ENCODE results near the gene DIPK1B. TPM values are rescaled to one million over a fixed set of nuclear protein-coding genes. Genes with fewer than 3 reads are reported as not detected.

DIPK1B gene
- total and polyA plus RNA-seq, 2 experiments from 2014 or later, result 18.7 to 60.0 TPM

DNA sequence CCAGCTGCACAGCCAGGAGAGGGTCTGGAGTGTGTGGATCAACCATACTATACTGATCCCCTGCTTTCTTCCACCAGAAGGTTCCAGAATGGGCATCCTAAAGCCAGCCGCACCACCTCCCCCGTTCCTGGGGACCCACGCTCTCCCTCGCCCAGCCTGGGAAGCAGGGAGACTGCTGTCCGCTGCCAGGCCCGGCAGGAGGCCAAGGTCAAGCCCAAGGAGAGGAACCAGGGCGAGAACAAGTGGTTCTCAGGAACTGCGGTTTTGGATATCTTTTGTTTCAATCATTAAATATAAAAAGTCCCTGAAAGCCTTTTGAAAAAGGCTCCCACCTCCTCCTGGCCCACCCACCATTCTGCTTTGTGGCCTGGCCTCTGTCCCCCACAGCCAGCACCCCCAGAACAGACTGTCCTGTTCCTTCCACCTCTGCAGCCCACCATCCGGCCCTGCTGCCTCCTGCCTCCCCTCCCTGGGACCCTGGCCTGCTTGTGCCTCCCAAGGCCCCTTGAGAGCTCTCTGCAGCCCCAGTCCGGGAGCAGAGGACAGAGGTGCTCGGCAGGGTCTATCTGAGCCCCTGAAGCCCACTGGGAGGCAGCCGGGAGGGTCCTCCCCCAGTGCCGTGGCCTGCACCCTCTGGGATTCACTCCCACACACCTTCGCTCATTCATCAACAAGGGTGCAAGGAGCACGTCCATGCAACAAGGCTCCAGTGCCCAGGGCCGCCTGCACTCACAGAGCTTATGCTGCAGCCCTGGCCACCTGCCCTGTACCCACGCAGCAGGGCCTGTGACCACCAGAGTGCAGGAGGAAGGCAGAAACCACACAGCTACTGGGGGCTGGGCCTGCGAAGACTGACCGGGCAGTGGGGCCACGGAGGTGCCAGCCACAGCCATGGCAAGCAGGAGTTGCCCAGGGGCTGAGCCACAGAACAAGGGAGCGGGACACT is 36.6 kb downstream of the DIPK1B start:
- Mint-ChIP-seq H3K4me3 (no peak overlapping the region), H3K4me1 (no peaks in the 10 kb centered on the region), H3K36me3 (ENCODE audit: low read depth) (peaks cover 3% of the 10 kb centered on the region; the same call in 2 of the 3 replicates), H3K9me3 (peaks cover 16% of the 10 kb centered on the region), H3K27me3 (ENCODE audit: insufficient read depth, low read depth, poor library complexity) (peaks cover 2% of the 10 kb centered on the region), H3K27ac (no peak overlapping the region)
- DNase-seq (ENCODE audit: low spot score), result no peak
- H3K27me3 ChIP-seq (ENCODE audit: insufficient read depth), result no peaks in the 10 kb centered on the region
- H4K20me1 ChIP-seq (replicated peaks; ENCODE audit: insufficient read depth), result no peaks in the 10 kb centered on the region
- ATAC-seq, result no peak
- no peaks in the 10 kb centered on the region for H3K9me2 ChIP-seq (ENCODE audit: insufficient read depth)
- H2AFZ ChIP-seq, result no peak overlapping the region
- H3K27ac ChIP-seq (ENCODE audit: low read depth), result no peak overlapping the region
- H3K79me2 ChIP-seq (replicated peaks; ENCODE audit: insufficient read depth), result no peaks in the 10 kb centered on the region
- H3K4me2 ChIP-seq, result no peak overlapping the region
- no peaks in the 10 kb centered on the region for H3F3A ChIP-seq (replicated peaks; ENCODE audit: low read depth)
- H3K36me3 ChIP-seq (ENCODE audit: insufficient read depth), result no peaks in the 10 kb centered on the region
- no peak overlapping the region for H3K4me3 ChIP-seq
- H3K4me1 ChIP-seq (ENCODE audit: insufficient read depth), result no peaks in the 10 kb centered on the region
- TF ChIP-seq STAT1 (IDR thresholded peaks at IDR 0.05; ENCODE audit: unreplicated experiment) (no peak), ZNF331 (CRISPR knock-in tag; IDR thresholded peaks at IDR 0.05; ENCODE audit: low read depth) (no peak), EZH2phosphoT487 (IDR thresholded peaks at IDR 0.05; ENCODE audit: unreplicated experiment) (no peak), POLR2AphosphoS5 (IDR thresholded peaks at IDR 0.05; ENCODE audit: low read depth) (no peak), EZH2 (IDR thresholded peaks at IDR 0.05; ENCODE audit: low read depth, unreplicated experiment) (no peak)
- TF ChIP-seq, protein P1, sequence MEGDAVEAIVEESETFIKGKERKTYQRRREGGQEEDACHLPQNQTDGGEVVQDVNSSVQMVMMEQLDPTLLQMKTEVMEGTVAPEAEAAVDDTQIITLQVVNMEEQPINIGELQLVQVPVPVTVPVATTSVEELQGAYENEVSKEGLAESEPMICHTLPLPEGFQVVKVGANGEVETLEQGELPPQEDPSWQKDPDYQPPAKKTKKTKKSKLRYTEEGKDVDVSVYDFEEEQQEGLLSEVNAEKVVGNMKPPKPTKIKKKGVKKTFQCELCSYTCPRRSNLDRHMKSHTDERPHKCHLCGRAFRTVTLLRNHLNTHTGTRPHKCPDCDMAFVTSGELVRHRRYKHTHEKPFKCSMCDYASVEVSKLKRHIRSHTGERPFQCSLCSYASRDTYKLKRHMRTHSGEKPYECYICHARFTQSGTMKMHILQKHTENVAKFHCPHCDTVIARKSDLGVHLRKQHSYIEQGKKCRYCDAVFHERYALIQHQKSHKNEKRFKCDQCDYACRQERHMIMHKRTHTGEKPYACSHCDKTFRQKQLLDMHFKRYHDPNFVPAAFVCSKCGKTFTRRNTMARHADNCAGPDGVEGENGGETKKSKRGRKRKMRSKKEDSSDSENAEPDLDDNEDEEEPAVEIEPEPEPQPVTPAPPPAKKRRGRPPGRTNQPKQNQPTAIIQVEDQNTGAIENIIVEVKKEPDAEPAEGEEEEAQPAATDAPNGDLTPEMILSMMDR (conservative IDR thresholded peaks at IDR 0.05; ENCODE audit: low read depth in 2 of 2), result no peak

DNA sequence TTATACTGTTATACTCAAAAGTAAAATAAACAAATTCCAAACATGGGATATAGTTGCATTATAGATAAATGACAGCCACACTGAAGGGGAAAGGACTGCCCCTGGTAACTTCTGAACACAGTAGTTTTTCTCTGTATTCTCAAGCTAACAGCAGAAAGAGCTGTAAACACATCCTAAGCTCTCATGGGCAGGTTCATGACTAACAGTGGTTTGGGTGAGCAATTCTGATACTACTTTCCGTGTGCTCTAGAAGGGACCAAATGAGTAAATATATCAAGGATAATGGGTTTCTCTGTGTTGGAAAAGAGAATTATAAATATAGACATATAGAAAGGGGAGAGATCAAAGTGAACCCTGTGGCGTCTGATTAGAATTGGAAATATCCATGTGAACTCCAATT is 38.2 kb downstream of the DIPK1B start:
- no peaks in the 10 kb centered on the region for H3K9me2 ChIP-seq (ENCODE audit: insufficient read depth)
- peaks cover 3% of the 10 kb centered on the region; the same call in 2 of the 3 replicates for H3K36me3 Mint-ChIP-seq (ENCODE audit: low read depth)
- TF ChIP-seq, protein P1 (conservative IDR thresholded peaks at IDR 0.05; ENCODE audit: low read depth in 2 of 2), result no peak
- TF ChIP-seq, protein P2, sequence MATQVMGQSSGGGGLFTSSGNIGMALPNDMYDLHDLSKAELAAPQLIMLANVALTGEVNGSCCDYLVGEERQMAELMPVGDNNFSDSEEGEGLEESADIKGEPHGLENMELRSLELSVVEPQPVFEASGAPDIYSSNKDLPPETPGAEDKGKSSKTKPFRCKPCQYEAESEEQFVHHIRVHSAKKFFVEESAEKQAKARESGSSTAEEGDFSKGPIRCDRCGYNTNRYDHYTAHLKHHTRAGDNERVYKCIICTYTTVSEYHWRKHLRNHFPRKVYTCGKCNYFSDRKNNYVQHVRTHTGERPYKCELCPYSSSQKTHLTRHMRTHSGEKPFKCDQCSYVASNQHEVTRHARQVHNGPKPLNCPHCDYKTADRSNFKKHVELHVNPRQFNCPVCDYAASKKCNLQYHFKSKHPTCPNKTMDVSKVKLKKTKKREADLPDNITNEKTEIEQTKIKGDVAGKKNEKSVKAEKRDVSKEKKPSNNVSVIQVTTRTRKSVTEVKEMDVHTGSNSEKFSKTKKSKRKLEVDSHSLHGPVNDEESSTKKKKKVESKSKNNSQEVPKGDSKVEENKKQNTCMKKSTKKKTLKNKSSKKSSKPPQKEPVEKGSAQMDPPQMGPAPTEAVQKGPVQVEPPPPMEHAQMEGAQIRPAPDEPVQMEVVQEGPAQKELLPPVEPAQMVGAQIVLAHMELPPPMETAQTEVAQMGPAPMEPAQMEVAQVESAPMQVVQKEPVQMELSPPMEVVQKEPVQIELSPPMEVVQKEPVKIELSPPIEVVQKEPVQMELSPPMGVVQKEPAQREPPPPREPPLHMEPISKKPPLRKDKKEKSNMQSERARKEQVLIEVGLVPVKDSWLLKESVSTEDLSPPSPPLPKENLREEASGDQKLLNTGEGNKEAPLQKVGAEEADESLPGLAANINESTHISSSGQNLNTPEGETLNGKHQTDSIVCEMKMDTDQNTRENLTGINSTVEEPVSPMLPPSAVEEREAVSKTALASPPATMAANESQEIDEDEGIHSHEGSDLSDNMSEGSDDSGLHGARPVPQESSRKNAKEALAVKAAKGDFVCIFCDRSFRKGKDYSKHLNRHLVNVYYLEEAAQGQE (IDR thresholded peaks at IDR 0.05; ENCODE audit: unreplicated experiment), result no peak
- TF ChIP-seq, protein P3, sequence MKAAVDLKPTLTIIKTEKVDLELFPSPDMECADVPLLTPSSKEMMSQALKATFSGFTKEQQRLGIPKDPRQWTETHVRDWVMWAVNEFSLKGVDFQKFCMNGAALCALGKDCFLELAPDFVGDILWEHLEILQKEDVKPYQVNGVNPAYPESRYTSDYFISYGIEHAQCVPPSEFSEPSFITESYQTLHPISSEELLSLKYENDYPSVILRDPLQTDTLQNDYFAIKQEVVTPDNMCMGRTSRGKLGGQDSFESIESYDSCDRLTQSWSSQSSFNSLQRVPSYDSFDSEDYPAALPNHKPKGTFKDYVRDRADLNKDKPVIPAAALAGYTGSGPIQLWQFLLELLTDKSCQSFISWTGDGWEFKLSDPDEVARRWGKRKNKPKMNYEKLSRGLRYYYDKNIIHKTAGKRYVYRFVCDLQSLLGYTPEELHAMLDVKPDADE (IDR thresholded peaks at IDR 0.05), result no peak
- TF ChIP-seq STAT1 (IDR thresholded peaks at IDR 0.05; ENCODE audit: unreplicated experiment) (no peak), CREB1 (CRISPR knock-in tag; IDR thresholded peaks at IDR 0.05; ENCODE audit: low read depth) (no peak), EZH2 (IDR thresholded peaks at IDR 0.05; ENCODE audit: low read depth, unreplicated experiment) (no peak), POLR2AphosphoS5 (IDR thresholded peaks at IDR 0.05; ENCODE audit: low read depth) (no peak), JUNB (IDR thresholded peaks at IDR 0.05; ENCODE audit: unreplicated experiment) (no peak)

More for the DNA sequence above, 38.2 kb downstream of the DIPK1B start:
- H3K9me3 Mint-ChIP-seq, result peaks cover 18% of the 10 kb centered on the region
- peaks cover 4% of the 10 kb centered on the region for H3K27me3 Mint-ChIP-seq (ENCODE audit: insufficient read depth, low read depth, poor library complexity)
- no peaks in the 10 kb centered on the region; the same call in 2 of the 3 replicates for H3K4me1 Mint-ChIP-seq
- H2AFZ ChIP-seq, result no peak overlapping the region
- no peaks in the 10 kb centered on the region for H3F3A ChIP-seq (replicated peaks; ENCODE audit: low read depth)
- H3K4me3 Mint-ChIP-seq, result no peak overlapping the region
- no peak for DNase-seq (ENCODE audit: low spot score)
- H4K20me1 ChIP-seq (replicated peaks; ENCODE audit: insufficient read depth), result no peaks in the 10 kb centered on the region
- ATAC-seq, result no peak
- no peak overlapping the region for H3K27ac ChIP-seq (ENCODE audit: low read depth)
- no peak overlapping the region for H3K4me2 ChIP-seq
- no peaks in the 10 kb centered on the region for H3K79me2 ChIP-seq (replicated peaks; ENCODE audit: insufficient read depth)
- H3K4me3 ChIP-seq, result no peak overlapping the region
- H3K4me1 ChIP-seq (ENCODE audit: insufficient read depth), result no peaks in the 10 kb centered on the region
- H3K27ac Mint-ChIP-seq, result no peak overlapping the region
- no peaks in the 10 kb centered on the region for H3K36me3 ChIP-seq (ENCODE audit: insufficient read depth)
- no peaks in the 10 kb centered on the region for H3K27me3 ChIP-seq (ENCODE audit: insufficient read depth)

Data from GM23338 (cell line).